Cardiac muscle cell (in vitro differentiated cells and primary cell): ENCODE results near the gene MYOM3. TPM values are rescaled to one million over a fixed set of nuclear protein-coding genes. Genes with fewer than 3 reads are reported as not detected.

Experiments used
- DNase-seq, 2 donors: peaks; one replicate each; pipeline versions ENCODE4 v3.0.0 to v3.0.0-alpha.2; 2010 to 2017; ENCODE audit warnings: low read depth in 1 of 2, low spot score in 1 of 2
- H3K27ac ChIP-seq: fragments of 200-600 bp; sonication (generic); 2 replicates; pipeline ENCODE4 v1.5.1; 2016
- H3K27me3 ChIP-seq: fragments of 200-600 bp; sonication (generic); 2 replicates; pipeline ENCODE4 v1.6.0; 2016; ENCODE audit warnings: control low read depth
- H3K36me3 ChIP-seq: fragments of 200-600 bp; sonication (generic); 2 replicates; pipeline ENCODE4 v1.5.1; 2016; ENCODE audit warnings: control low read depth
- H3K4me1 ChIP-seq: fragments of 200-600 bp; sonication (generic); 2 replicates; pipeline ENCODE4 v1.8.1; 2017; ENCODE audit warnings: low read depth, mild to moderate bottlenecking, mixed run types
- H3K4me3 ChIP-seq: fragments of 200-600 bp; sonication (generic); 2 replicates; pipeline ENCODE4 v1.5.1; 2016; ENCODE audit warnings: mild to moderate bottlenecking
- H3K9me3 ChIP-seq: fragments of 200-600 bp; sonication (generic); 2 replicates; pipeline ENCODE4 v1.5.1; 2017; ENCODE audit warnings: low read depth, mild to moderate bottlenecking, control low read depth
- polyA plus RNA-seq: library from polyadenylated mRNA; unstranded; fragments of >200 nt; fragmentation: Nextera tagmentation; extraction: Ambion mirVana; gene quantifications from 2 replicates; pipeline ENCODE4 v1.2.1, GENCODE V29; 2016
- total RNA-seq: library from RNA; depleted of rRNA; stranded (reverse); fragments of >200 nt; gene quantifications from 2 replicates; pipeline ENCODE4 v1.2.3, GENCODE V29; 2016
- TF ChIP-seq, protein P1 (sequence below): IDR thresholded peaks from 2 replicates; pipeline ENCODE4 v1.5.1; 2012; ENCODE audit warnings: low read depth, mild to moderate bottlenecking, low read length

The MYOM3 gene
- total and polyA plus RNA-seq, 2 experiments from 2014 or later, result 0.71 TPM; not detected in 1

DNA sequence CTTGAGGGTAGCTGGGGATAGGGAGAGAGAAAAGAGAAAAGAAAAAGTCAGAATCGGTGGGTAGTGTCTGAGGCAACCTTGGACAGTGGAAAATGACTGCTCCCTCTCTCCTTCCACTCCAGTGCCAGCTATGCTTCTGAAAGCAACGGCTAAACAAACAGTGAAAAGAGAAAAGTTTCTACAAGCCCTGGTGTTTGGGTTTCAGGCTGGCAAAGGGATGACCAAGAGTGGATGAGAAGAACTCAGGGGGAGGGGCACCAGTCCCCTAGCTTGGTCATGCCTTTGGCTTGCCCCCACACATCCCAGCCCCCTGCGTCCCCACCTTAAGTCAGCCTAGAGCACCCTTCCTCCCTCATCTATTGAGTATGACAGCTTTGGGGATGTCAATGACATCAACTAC lies 22.4 kb upstream of the MYOM3 start:
- Histone ChIP-seq H3K9me3 (no peaks in the 10 kb centered on the region), H3K27me3 (no peaks in the 10 kb centered on the region), H3K27ac (no peak overlapping the region), H3K4me1 (no peaks in the 10 kb centered on the region), H3K4me3 (no peak overlapping the region), H3K36me3 (no peaks in the 10 kb centered on the region)
- TF ChIP-seq, protein P1, sequence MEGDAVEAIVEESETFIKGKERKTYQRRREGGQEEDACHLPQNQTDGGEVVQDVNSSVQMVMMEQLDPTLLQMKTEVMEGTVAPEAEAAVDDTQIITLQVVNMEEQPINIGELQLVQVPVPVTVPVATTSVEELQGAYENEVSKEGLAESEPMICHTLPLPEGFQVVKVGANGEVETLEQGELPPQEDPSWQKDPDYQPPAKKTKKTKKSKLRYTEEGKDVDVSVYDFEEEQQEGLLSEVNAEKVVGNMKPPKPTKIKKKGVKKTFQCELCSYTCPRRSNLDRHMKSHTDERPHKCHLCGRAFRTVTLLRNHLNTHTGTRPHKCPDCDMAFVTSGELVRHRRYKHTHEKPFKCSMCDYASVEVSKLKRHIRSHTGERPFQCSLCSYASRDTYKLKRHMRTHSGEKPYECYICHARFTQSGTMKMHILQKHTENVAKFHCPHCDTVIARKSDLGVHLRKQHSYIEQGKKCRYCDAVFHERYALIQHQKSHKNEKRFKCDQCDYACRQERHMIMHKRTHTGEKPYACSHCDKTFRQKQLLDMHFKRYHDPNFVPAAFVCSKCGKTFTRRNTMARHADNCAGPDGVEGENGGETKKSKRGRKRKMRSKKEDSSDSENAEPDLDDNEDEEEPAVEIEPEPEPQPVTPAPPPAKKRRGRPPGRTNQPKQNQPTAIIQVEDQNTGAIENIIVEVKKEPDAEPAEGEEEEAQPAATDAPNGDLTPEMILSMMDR, result no peak
- DNase-seq, result no peak

DNA sequence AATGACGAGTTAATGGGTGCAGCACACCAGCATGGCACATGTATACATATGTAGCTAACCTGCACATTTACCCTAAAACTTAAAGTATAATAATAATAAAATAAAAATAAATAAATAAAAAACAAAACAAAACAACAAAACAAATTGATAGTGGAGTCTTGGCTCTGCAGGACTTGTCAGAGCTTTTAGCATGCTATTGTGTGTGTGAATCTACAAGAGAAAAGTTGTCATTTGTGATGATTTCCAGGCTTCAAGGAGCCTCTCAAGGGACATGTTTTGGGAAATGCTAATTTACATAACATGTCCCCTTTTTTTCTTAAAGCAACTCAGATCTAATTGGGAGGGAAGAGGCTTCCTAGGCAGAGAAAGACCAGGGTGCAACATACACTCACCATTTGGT lies 21.9 kb upstream of the MYOM3 start:
- DNase-seq, result no peak

DNA sequence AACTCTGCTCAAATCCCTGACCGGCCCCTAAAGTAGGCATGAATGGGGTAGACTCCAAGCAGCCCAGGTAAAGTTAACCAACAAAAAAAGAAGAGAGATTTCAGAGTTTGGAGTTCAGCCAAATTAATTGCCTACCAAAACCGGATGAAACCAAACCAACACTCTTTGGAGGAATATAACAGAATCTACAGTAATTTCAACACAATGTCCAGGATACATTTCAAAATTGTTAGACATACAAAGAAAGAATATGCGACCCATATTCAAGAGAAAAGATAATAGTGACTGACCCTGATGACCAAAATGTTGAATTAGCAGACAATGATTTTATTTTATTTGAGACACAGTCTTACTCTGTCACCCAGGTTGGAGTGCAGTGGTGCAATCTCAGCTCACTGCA lies 18.4 kb upstream of the MYOM3 start:
- no peak overlapping the region for H3K4me3 ChIP-seq
- TF ChIP-seq, protein P1, result no peak

More for the DNA sequence above, 21.9 kb upstream of the MYOM3 start:
- no peaks in the 10 kb centered on the region for H3K36me3 ChIP-seq
- H3K4me1 ChIP-seq, result no peaks in the 10 kb centered on the region
- H3K27ac ChIP-seq, result no peak overlapping the region
- no peaks in the 10 kb centered on the region for H3K27me3 ChIP-seq
- no peaks in the 10 kb centered on the region for H3K9me3 ChIP-seq
- H3K4me3 ChIP-seq, result no peak overlapping the region
- TF ChIP-seq, protein P1, result no peak

DNA sequence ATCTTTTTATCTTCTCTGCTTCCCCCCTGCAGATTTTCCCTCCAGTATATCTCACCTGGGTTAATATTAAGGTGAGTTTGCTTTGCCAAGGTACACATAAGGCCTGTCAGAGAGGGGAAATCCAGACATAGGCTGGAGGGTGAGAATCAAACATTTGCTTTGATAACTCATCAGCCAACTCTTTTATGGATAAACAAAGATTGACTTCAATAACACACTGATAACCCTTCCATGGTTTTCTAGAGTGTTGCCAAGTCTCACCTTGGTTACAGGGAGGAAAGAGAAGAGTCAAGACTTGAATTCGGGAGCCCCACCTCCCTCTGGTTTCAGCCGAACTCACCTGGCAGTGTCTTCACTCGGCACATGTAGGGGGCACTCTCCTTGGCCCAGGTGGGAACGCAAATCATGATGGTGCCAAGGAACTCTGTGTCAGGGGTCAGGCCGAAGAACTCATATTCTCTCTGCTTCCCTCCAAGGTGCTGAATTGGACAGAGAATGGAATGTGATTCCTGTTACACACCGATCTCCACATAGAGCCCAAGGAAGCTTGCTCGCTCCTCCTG lies 15.9 kb upstream of the MYOM3 start:
- no peak for DNase-seq
- H3K4me3 ChIP-seq, result no peak overlapping the region
- H3K36me3 ChIP-seq, result no peaks in the 10 kb centered on the region
- no peaks in the 10 kb centered on the region for H3K4me1 ChIP-seq
- no peaks in the 10 kb centered on the region for H3K9me3 ChIP-seq
- H3K27ac ChIP-seq, result no peak overlapping the region
- H3K27me3 ChIP-seq, result no peaks in the 10 kb centered on the region
- TF ChIP-seq, protein P1, result no peak

More for the DNA sequence above, 18.4 kb upstream of the MYOM3 start:
- H3K9me3 ChIP-seq, result no peaks in the 10 kb centered on the region
- no peaks in the 10 kb centered on the region for H3K4me1 ChIP-seq
- H3K36me3 ChIP-seq, result no peaks in the 10 kb centered on the region
- no peak overlapping the region for H3K27ac ChIP-seq
- DNase-seq, result no peak
- no peaks in the 10 kb centered on the region for H3K27me3 ChIP-seq

- Histone ChIP-seq H3K4me3 (no peak overlapping the region), H3K27ac (no peak overlapping the region), H3K27me3 (no peaks in the 10 kb centered on the region), H3K4me1 (no peaks in the 10 kb centered on the region), H3K36me3 (no peaks in the 10 kb centered on the region), H3K9me3 (no peaks in the 10 kb centered on the region)
- TF ChIP-seq, protein P1, result no peak
- DNase-seq, result no peak
These were observed 15.3 kb upstream of the MYOM3 start for GRCh38 chr1:24127134-24127800.
